GM21786 (cell line): ENCODE data around the gene SAXO1.

Experiments
- ATAC-seq: cut with Tn5 transposase; IDR thresholded peaks from one replicate; pipeline ENCODE4 v1.9.1; 2021; ENCODE audit not compliant: unreplicated experiment

Gene SAXO1

DNA sequence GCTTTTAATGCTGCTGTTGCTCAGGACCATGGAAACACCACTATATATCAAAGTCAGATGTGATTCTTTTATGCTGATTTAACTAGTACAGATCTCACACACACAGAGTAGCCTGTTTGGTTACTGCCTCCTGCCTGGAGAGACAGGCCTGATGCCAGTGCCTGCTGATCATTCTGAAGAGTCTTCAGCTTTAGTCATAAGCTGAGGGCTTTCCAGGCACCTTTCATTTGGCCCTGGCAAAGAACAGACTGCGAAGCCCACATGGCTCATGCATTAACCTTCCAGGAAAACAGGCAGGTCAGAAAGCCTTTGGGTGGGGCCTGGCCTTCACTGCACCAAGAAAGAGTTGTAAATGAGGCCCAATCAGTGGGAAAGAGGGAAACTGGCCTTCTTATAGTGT, 144.7 kb downstream of the SAXO1 start:
- no peak for ATAC-seq

DNA sequence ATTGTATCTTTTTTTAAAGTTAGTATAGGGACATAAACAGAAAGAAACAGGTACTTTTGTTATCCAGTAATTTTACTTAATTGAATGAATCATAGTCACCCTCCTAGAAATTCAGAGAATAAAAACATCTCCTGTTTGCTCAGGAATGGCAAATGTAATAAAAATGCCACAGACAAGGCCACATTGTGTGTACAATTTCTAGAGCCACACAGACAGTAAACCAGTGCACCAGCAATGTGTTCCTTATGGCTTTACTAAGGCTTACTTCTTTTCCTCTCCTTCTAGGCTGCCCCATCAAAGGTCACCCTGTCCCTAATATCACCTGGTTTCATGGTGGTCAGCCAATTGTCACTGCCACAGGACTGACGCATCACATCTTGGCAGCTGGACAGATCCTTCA, 145.5 kb downstream of the SAXO1 start:
- no peak for ATAC-seq

DNA sequence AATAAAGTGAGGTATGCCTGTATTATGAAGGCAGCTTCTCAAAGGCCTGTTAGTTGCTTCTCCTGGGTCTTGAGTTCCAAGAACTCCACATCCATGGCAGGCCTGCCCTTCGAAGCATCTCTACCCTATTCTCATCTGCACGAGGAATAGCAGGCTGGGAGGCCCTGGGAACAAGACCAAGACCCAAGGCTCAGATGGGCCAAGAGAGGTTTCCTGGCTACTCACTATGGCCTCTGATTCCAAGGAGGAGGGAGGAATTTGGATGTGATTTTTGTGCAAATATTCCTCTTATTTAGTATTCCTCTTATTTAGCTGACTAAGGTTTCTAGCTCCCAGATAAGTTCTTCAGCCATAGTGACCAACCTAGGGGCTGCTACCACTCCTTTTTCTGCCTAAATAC, 151.3 kb downstream of the SAXO1 start:
- no peak for ATAC-seq

DNA sequence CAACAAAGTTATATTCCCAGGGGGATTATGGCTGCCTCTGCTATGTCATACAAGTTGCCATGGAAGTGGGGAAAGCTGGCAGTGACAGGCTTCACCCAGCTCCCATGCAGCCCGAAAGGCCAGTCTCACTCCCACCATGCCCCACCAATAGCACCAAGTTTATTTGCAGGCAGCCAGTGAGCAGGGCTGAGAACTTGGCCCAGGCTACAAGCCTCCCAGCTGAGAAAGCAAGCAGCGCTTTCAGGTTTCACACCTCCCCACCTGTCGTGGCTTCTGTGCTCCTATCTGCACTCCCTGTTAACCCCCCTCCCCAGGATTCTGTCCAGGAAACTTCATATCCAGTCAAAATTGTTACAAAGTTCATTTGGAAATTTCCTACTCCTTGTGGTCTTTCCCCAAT, 155.0 kb downstream of the SAXO1 start:
- ATAC-seq, result no peak
